ENCODE results near the gene ARRB1.
"Not testable (repeated sequence)": the region's sequence is repeated elsewhere in the genome, so short reads cannot be mapped to it uniquely, and the experiment has no call there.

ARRB1 gene

GRCh38 chr11:75344186-75344585 is 7.3 kb downstream of the ARRB1 start:
- DNase-seq (ENCODE audit: low read depth, low spot score): no peak

- DNase-seq (ENCODE audit: low read depth, low spot score): no peak
Measured at GRCh38 chr11:75342966-75343870, 8.2 kb downstream of the ARRB1 start.

- DNase-seq (ENCODE audit: low read depth, low spot score): no peak
Measured at GRCh38 chr11:75342231-75342918, 9.1 kb downstream of the ARRB1 start.

GRCh38 chr11:75341612-75342011 is 9.8 kb downstream of the ARRB1 start:
- DNase-seq (ENCODE audit: low read depth, low spot score): no peak

- DNase-seq (ENCODE audit: low read depth, low spot score): no peak
Measured at GRCh38 chr11:75339685-75340409, 11.6 kb downstream of the ARRB1 start.

GRCh38 chr11:75338516-75339208 is 12.8 kb downstream of the ARRB1 start:
- no peak for DNase-seq (ENCODE audit: low read depth, low spot score)

GRCh38 chr11:75337195-75337654 is 14.2 kb downstream of the ARRB1 start:
- DNase-seq (ENCODE audit: low read depth, low spot score): no peak

GRCh38 chr11:75334976-75335375 is 16.5 kb downstream of the ARRB1 start:
- DNase-seq (ENCODE audit: low read depth, low spot score): no peak

GRCh38 chr11:75334402-75334891 is 17.0 kb downstream of the ARRB1 start:
- no peak for DNase-seq (ENCODE audit: low read depth, low spot score)

GRCh38 chr11:75333807-75334140 is 17.7 kb downstream of the ARRB1 start:
- no peak for DNase-seq (ENCODE audit: low read depth, low spot score)

GRCh38 chr11:75333022-75333806 is 18.2 kb downstream of the ARRB1 start:
- DNase-seq (ENCODE audit: low read depth, low spot score): no peak

- not testable (repeated sequence) for DNase-seq (ENCODE audit: low read depth, low spot score)
Measured at GRCh38 chr11:75331761-75332160, 19.7 kb downstream of the ARRB1 start.

GRCh38 chr11:75331304-75331703 is 20.2 kb downstream of the ARRB1 start:
- not testable (repeated sequence) for DNase-seq (ENCODE audit: low read depth, low spot score)

- not testable (repeated sequence) for DNase-seq (ENCODE audit: low read depth, low spot score)
Measured at GRCh38 chr11:75330886-75331285, 20.6 kb downstream of the ARRB1 start.

GRCh38 chr11:75330291-75330690 is 21.2 kb downstream of the ARRB1 start:
- DNase-seq (ENCODE audit: low read depth, low spot score): no peak

- DNase-seq (ENCODE audit: low read depth, low spot score): no peak
Measured at GRCh38 chr11:75328426-75329277, 22.8 kb downstream of the ARRB1 start.

GRCh38 chr11:75326439-75326810 is 25.0 kb downstream of the ARRB1 start:
- no peak for DNase-seq (ENCODE audit: low read depth, low spot score)

- DNase-seq (ENCODE audit: low read depth, low spot score): no peak
Measured at GRCh38 chr11:75325713-75326438, 25.6 kb downstream of the ARRB1 start.

GRCh38 chr11:75324740-75325139 is 26.7 kb downstream of the ARRB1 start:
- DNase-seq (ENCODE audit: low read depth, low spot score): no peak

Measured in brain pericyte (primary cell).